ENCODE data around the gene MNAT1. TPM values are rescaled to one million over a fixed set of nuclear protein-coding genes. Genes with fewer than 3 reads are reported as not detected.

Gene MNAT1
- total RNA-seq, 3 donors from 2014 or later (not counting 1 experiment from before 2014, with no cell fraction given), result 33.8 to 45.4 (median 34.0) TPM

GRCh38 chr14:60965402-60965801 lies 230.8 kb downstream of the MNAT1 start:
- peaks cover 0 to 3% of the 10 kb centered on the region in 2 donors for H3K9me3 Mint-ChIP-seq
- no peak for TF ChIP-seq CTCF (IDR thresholded peaks at IDR 0.05)
- H3K4me1 Mint-ChIP-seq, result no peaks in the 10 kb centered on the region

GRCh38 chr14:60968099-60968498 lies 233.5 kb downstream of the MNAT1 start:
- Mint-ChIP-seq H3K27me3 (ENCODE audit: low read depth in 2 of 2) (no peaks in the 10 kb centered on the region), H3K4me3 (no peak overlapping the region), H3K9me3 (no peaks in the 10 kb centered on the region), H3K27ac (no peak overlapping the region), H3K4me1 (no peaks in the 10 kb centered on the region), H3K36me3 (no peaks in the 10 kb centered on the region)
- Histone ChIP-seq H3K4me3 (ENCODE audit: low read length) (no peak overlapping the region), H3K9me3 (ENCODE audit: control insufficient read depth, insufficient read depth, low read length) (no peaks in the 10 kb centered on the region), H3K27ac (ENCODE audit: low read length) (no peak overlapping the region), H3K36me3 (ENCODE audit: control insufficient read depth, insufficient read depth, low read length) (no peaks in the 10 kb centered on the region), H3K4me1 (ENCODE audit: control insufficient read depth, insufficient read depth, low read length) (no peaks in the 10 kb centered on the region), H3K27me3 (ENCODE audit: control insufficient read depth, insufficient read depth, low read length) (no peaks in the 10 kb centered on the region)
- intact Hi-C loops (cut with micrococcal nuclease), result no loop called here
- ATAC-seq (no peak), DNase-seq (no peak)
- WGBS (ENCODE audit: insufficient coverage), result no CpG with 5 or more reads among the region's 1 CpG
- TF ChIP-seq CTCF (IDR thresholded peaks at IDR 0.05), result no peak

More at GRCh38 chr14:60965402-60965801, 230.8 kb downstream of the MNAT1 start:
- no peak overlapping the region for H3K4me3 ChIP-seq (ENCODE audit: low read length)
- DNase-seq (no peak), ATAC-seq (no peak)
- H3K36me3 Mint-ChIP-seq, result peaks cover under 1% of the 10 kb centered on the region
- no peaks in the 10 kb centered on the region for H3K4me1 ChIP-seq (ENCODE audit: control insufficient read depth, insufficient read depth, low read length)
- H3K4me3 Mint-ChIP-seq, result no peak overlapping the region
- intact Hi-C loops (cut with micrococcal nuclease), result no loop called here
- H3K27me3 Mint-ChIP-seq (ENCODE audit: low read depth in 2 of 2), result no peaks in the 10 kb centered on the region
- no peak overlapping the region for H3K27ac ChIP-seq (ENCODE audit: low read length)
- H3K27ac Mint-ChIP-seq, result no peak overlapping the region
- H3K27me3 ChIP-seq (ENCODE audit: control insufficient read depth, insufficient read depth, low read length), result no peaks in the 10 kb centered on the region
- H3K9me3 ChIP-seq (ENCODE audit: control insufficient read depth, insufficient read depth, low read length), result no peaks in the 10 kb centered on the region
- no peaks in the 10 kb centered on the region for H3K36me3 ChIP-seq (ENCODE audit: control insufficient read depth, insufficient read depth, low read length)

- Histone ChIP-seq H3K36me3 (ENCODE audit: control insufficient read depth, insufficient read depth, low read length) (no peaks in the 10 kb centered on the region), H3K27me3 (ENCODE audit: control insufficient read depth, insufficient read depth, low read length) (no peaks in the 10 kb centered on the region), H3K4me3 (ENCODE audit: low read length) (no peak overlapping the region), H3K4me1 (ENCODE audit: control insufficient read depth, insufficient read depth, low read length) (no peaks in the 10 kb centered on the region), H3K9me3 (ENCODE audit: control insufficient read depth, insufficient read depth, low read length) (no peaks in the 10 kb centered on the region), H3K27ac (ENCODE audit: low read length) (no peak overlapping the region)
- H3K27ac Mint-ChIP-seq, result no peak overlapping the region
- no peak for DNase-seq
- no peak overlapping the region for H3K4me3 Mint-ChIP-seq
- intact Hi-C loops (cut with micrococcal nuclease), result no loop called here
- no peak for TF ChIP-seq CTCF (IDR thresholded peaks at IDR 0.05)
- H3K9me3 Mint-ChIP-seq, result no peaks in the 10 kb centered on the region
- H3K27me3 Mint-ChIP-seq (ENCODE audit: low read depth in 2 of 2), result no peaks in the 10 kb centered on the region
- H3K4me1 Mint-ChIP-seq, result no peaks in the 10 kb centered on the region
- ATAC-seq, result no peak
- no peaks in the 10 kb centered on the region for H3K36me3 Mint-ChIP-seq
Observed at GRCh38 chr14:60968671-60969070, 234.1 kb downstream of the MNAT1 start.

GRCh38 chr14:60970146-60970545 lies 235.6 kb downstream of the MNAT1 start:
- Mint-ChIP-seq H3K4me1 (no peaks in the 10 kb centered on the region), H3K36me3 (no peaks in the 10 kb centered on the region), H3K9me3 (no peaks in the 10 kb centered on the region), H3K27ac (no peak overlapping the region), H3K4me3 (no peak overlapping the region), H3K27me3 (ENCODE audit: low read depth in 2 of 2) (no peaks in the 10 kb centered on the region)
- WGBS (ENCODE audit: insufficient coverage), result no CpG with 5 or more reads among the region's 2 CpGs
- H3K27ac ChIP-seq (ENCODE audit: low read length), result no peak overlapping the region
- no peak for DNase-seq
- no peaks in the 10 kb centered on the region for H3K9me3 ChIP-seq (ENCODE audit: control insufficient read depth, insufficient read depth, low read length)
- no peaks in the 10 kb centered on the region for H3K27me3 ChIP-seq (ENCODE audit: control insufficient read depth, insufficient read depth, low read length)
- H3K4me1 ChIP-seq (ENCODE audit: control insufficient read depth, insufficient read depth, low read length), result no peaks in the 10 kb centered on the region
- TF ChIP-seq CTCF (IDR thresholded peaks at IDR 0.05), result no peak
- H3K4me3 ChIP-seq (ENCODE audit: low read length), result no peak overlapping the region
- no peaks in the 10 kb centered on the region for H3K36me3 ChIP-seq (ENCODE audit: control insufficient read depth, insufficient read depth, low read length)
- intact Hi-C loops (cut with micrococcal nuclease), result no loop called here
- no peak for ATAC-seq

All from natural killer cell (primary cell).